GM12873 (cell line): ENCODE data around the gene PRPF38B.

Source experiments
- TF ChIP-seq, protein P1 (sequence below): IDR thresholded peaks from 2 replicates; pipeline ENCODE4 v1.5.1; 2012; ENCODE audit warnings: low read depth, mild to moderate bottlenecking, moderate library complexity, low read length, control low read depth; ENCODE audit not compliant: insufficient read depth; ENCODE audit errors: missing control alignments

The PRPF38B gene, protein sequence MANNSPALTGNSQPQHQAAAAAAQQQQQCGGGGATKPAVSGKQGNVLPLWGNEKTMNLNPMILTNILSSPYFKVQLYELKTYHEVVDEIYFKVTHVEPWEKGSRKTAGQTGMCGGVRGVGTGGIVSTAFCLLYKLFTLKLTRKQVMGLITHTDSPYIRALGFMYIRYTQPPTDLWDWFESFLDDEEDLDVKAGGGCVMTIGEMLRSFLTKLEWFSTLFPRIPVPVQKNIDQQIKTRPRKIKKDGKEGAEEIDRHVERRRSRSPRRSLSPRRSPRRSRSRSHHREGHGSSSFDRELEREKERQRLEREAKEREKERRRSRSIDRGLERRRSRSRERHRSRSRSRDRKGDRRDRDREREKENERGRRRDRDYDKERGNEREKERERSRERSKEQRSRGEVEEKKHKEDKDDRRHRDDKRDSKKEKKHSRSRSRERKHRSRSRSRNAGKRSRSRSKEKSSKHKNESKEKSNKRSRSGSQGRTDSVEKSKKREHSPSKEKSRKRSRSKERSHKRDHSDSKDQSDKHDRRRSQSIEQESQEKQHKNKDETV

DNA sequence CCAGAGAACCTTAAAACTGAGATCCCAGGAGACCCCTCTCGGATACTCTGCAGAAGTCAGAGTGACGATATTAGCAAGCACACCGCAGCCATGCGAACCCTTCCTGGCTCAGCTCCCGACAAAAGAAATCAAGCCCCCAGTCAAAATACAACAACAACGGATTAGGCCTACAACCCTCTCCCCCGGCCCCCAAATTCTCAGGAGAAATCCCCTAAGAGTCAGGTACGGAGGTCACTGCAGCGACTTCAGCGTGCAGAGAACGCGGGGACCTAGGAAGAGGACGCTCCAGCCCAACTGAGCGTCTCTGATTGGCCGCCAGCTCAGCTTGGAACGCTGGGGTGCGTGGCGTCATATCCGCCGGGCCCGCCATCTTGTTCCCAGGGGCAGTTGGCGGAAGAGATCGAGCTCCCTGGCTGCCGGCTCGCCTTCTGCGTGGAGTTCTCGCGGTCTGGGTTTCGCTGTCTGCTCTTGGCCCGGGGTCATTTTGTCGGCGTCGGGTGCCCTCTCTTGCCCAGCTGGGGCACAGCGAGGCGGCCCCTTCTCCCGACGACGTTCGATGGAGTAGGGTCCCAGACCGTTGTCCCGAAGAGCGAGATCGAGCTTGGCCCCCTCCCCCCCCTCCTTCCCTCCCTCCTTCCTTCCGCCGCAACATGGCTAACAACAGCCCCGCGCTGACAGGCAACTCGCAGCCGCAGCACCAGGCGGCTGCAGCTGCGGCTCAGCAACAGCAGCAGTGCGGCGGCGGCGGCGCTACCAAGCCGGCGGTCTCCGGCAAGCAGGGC lies at the start of gene PRPF38B:
TSS of gene PRPF38B (plus strand) at position 369 of the 782 bp plus-strand sequence. CDS start at position 651, 282 bp downstream.
- TF ChIP-seq, protein P1, sequence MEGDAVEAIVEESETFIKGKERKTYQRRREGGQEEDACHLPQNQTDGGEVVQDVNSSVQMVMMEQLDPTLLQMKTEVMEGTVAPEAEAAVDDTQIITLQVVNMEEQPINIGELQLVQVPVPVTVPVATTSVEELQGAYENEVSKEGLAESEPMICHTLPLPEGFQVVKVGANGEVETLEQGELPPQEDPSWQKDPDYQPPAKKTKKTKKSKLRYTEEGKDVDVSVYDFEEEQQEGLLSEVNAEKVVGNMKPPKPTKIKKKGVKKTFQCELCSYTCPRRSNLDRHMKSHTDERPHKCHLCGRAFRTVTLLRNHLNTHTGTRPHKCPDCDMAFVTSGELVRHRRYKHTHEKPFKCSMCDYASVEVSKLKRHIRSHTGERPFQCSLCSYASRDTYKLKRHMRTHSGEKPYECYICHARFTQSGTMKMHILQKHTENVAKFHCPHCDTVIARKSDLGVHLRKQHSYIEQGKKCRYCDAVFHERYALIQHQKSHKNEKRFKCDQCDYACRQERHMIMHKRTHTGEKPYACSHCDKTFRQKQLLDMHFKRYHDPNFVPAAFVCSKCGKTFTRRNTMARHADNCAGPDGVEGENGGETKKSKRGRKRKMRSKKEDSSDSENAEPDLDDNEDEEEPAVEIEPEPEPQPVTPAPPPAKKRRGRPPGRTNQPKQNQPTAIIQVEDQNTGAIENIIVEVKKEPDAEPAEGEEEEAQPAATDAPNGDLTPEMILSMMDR: no peak

DNA sequence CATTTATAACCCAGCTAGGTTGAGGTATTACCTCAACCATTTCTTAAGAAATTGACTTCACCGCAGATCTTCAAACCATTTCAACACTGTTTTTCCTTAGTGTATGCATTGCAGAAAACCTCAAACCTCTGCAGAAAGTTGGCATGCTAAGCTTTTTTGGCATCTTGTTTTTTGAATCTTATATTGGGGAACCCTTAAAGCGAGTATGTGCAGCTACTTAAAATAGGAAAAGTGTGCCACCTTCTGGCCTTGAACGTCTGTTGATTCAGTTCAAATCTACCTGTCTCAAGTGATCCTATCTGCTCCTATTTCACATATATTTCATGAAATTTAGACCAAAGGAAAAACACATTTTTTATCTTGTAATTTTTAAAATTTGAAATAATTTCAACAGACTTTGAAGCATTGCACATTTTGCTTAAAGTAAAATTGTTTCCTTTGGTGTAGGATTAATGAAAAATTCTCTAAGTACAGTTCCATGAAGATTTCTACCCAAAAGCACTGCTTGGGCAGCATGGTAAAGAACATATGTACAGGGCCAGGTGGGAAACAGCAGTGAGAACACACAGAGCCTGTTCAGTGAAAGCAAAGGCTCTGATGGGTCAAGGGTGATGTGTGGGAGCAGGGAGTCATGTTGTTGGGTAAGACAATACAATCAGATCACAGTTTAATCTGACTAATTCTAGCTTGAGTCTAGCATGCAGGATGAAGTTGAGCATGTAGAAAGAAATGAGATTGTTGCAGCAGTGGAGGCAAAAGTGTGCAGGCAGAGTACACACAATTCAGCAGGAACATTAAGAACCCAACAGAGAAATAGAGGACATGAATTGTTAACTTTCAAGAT lies 48.4 kb upstream of the PRPF38B start:
- TF ChIP-seq, protein P1: peak; percentile 52

DNA sequence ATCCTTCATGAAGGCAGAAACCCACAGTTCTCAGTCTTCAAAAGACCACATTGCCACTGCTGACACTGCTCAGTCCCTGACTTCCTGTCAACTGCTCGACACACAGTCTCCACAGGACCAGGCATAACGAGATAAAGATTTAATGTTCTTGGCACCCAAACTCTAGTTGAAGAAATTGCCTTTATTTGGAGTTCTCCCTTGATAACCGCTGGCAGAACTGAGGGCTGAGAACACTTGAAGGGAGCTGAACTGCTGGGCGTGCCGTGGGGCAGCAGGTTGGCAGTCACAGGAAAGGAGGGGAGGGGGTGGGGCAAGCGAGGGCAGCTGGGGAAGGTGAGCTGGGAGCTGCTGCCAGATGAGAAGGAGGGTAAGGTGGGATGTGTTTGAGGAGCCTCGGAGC lies 47.1 kb upstream of the PRPF38B start:
- TF ChIP-seq, protein P1: no peak

DNA sequence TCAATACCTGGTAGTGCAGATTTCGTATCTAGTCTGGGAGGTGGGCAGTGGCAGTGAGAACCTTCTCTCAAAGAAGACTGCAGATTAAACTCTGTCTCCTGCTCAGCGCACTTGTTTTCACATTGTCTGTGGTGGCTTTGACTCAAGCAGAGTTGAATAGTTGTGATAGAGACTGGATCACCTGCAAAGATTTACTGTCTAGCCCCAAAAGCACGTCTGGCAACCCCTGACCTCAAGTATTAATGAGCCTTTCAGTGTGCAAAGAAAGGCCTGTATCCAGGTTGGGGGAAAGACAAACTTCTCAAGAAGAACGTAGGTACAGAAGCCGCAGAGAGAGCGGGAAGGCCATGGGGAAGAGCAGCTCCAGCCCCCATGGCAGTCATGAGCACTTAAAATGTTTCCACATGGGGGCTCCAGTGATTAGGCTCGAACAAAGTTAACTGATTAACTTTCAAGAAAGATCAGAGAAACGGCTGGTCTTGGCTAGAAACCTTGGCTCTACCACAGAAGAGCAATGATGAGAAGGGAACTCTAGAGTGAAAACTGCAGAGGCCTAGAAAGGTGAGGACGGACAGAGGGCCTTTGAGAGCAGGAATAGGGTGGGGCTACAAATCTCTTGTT lies 46.4 kb upstream of the PRPF38B start:
- TF ChIP-seq, protein P1: no peak

DNA sequence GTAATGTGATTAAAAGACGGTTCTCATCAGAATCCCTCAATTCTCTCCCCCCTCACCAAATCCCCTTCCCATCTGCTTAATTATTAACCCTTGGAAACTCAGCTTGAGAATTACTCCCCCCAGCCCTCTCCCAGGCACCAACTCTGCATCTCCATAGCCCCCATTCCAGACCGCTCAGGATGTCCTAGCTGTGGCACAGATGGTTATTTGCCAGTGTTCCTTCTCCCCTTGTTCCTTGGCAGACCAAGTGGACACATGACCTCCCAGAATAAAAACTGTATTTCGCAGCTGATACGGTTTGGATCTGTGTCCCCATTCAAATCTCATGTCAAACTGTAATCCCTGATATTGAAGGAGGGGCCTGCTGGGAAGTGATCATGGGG lies 45.9 kb upstream of the PRPF38B start:
- TF ChIP-seq, protein P1: no peak

DNA sequence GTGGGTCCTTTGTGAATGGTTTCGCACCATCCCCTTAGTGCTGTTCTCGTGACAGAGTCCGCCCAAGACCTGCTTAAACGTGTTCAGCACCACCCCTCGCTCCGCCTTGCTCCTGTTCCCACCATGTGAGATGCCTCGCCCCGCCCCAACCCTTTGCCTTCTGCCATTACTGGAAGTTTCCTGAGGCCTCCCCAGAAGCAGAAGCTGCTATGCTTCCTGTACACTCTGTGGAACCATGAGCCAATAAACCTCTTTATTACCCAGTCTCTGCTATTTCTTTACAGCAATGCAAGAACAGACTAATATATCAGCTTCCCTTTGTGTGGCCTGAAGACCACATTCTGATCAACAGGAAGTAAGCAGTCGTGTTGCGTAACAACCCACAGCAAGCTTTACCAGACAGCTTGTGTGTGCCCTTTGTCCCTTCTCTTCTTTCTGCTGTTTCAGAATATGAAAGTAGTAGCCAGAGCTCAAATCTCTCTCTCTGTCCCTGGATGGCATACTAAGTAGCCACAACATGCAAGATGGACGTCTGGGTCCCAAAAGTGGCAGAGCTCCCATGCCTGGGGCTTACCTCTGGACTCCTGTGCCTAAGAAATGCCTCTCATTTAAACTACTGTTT lies 45.4 kb upstream of the PRPF38B start:
- TF ChIP-seq, protein P1: no peak
